Measurements from ENCODE around the gene RUNX3.

Gene RUNX3

GRCh38 chr1:24888061-24888970 lies 41.8 kb downstream of the RUNX3 start:
- H3K4me3 ChIP-seq (ENCODE audit: control insufficient read depth, low read depth, low read length): no peak overlapping the region
- no peak for DNase-seq (ENCODE audit: low read depth)
- TF ChIP-seq, protein P1, sequence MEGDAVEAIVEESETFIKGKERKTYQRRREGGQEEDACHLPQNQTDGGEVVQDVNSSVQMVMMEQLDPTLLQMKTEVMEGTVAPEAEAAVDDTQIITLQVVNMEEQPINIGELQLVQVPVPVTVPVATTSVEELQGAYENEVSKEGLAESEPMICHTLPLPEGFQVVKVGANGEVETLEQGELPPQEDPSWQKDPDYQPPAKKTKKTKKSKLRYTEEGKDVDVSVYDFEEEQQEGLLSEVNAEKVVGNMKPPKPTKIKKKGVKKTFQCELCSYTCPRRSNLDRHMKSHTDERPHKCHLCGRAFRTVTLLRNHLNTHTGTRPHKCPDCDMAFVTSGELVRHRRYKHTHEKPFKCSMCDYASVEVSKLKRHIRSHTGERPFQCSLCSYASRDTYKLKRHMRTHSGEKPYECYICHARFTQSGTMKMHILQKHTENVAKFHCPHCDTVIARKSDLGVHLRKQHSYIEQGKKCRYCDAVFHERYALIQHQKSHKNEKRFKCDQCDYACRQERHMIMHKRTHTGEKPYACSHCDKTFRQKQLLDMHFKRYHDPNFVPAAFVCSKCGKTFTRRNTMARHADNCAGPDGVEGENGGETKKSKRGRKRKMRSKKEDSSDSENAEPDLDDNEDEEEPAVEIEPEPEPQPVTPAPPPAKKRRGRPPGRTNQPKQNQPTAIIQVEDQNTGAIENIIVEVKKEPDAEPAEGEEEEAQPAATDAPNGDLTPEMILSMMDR (IDR thresholded peaks at IDR 0.05; ENCODE audit: control insufficient read depth, insufficient read depth, low read depth, low read length, missing control alignments): no peak

- TF ChIP-seq, protein P1 (IDR thresholded peaks at IDR 0.05; ENCODE audit: control insufficient read depth, insufficient read depth, low read depth, low read length, missing control alignments): no peak
- H3K4me3 ChIP-seq (ENCODE audit: control insufficient read depth, low read depth, low read length): no peak overlapping the region
- DNase-seq (ENCODE audit: low read depth): no peak
Measured at GRCh38 chr1:24886241-24886640, 43.8 kb downstream of the RUNX3 start.

DNA sequence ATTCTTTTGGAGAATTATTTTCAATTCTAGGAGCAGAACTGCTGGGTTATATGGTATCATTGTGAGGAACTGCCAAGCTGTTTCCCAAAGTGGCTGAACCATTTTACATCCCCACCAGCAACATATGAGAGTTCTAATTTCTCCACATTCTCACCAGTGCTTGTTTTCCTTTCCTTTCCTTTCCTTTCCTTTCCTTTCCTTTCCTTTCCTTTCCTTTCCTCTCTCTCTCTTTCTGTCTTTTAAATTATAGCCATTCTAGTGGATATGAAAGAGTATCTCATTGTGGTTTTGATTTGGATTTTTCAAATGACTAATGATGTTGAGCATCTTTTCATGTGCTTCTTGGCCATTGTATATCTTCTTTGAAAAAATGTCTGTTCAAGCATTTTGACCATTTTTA lies 45.3 kb downstream of the RUNX3 start:
- H3K4me3 ChIP-seq (ENCODE audit: control insufficient read depth, low read depth, low read length): no peak overlapping the region
- TF ChIP-seq, protein P1 (IDR thresholded peaks at IDR 0.05; ENCODE audit: control insufficient read depth, insufficient read depth, low read depth, low read length, missing control alignments): no peak
- DNase-seq (ENCODE audit: low read depth): no peak

DNA sequence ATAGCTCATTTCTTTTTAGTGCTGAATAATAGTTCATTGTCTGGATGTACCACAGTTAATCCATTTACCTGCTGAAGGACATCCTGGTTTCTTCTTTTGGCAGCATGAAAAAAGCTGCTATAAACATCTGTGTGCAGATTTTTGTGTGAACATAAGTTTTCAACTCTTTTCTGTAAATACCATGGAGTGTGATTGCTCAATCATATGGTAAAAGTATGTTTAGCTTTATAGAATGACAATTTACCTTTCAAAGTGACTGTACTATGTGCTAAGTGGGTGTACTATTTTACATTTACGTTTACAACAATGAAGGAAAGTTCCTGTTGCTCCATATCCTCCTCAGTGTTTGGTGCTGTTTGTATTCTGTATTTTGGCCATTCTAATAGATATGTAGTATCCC lies 49.0 kb downstream of the RUNX3 start:
- TF ChIP-seq, protein P1 (IDR thresholded peaks at IDR 0.05; ENCODE audit: control insufficient read depth, insufficient read depth, low read depth, low read length, missing control alignments): no peak
- no peak for DNase-seq (ENCODE audit: low read depth)
- H3K4me3 ChIP-seq (ENCODE audit: control insufficient read depth, low read depth, low read length): no peak overlapping the region

DNA sequence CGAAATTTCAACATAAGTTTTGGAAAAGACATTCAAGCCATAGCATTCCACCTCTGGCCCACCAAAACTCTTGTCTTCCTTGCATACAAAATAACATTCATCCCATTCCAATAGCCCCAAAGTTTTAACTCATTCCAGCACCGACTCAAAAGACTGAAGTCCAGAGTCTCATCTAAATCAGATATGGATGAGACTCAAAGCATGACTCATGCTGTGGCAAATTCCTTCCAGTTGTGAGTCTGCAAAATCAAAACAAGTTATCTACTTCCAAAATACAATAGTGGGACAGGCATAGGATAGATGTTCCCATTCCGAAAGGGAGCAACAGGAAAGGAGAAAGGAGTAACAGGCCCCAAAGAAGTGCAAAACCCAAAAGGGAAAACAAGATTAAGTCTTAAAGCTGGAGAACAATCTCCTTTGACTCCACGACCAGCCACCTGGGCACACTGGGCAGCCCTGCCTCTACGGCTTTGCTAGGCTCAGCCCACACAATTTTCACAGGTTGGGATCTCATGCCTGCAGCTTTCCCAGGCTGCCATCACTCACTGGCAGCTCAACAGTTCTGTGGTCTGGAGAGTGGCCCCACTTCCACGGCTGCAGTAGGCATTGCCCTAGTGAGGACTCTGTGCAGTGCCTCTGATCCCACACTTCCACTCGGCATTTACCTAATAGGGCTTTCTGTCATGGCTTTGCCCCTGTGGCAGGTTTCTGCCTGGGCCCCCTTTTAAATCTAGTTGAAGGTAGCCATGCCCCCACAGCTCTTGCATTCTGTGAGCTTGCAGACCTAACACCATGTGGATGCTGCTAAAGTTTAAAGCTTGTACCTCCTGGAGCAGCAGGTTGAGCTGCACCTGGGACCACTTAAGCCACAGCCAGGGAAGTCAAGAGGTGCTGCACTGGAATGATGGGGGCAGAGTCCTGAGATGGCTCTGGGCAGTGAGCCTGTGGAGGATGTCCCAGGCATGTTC lies 51.0 kb downstream of the RUNX3 start:
- DNase-seq (ENCODE audit: low read depth): peak; percentile 20
- TF ChIP-seq, protein P1 (IDR thresholded peaks at IDR 0.05; ENCODE audit: control insufficient read depth, insufficient read depth, low read depth, low read length, missing control alignments): no peak
- no peak overlapping the region for H3K4me3 ChIP-seq (ENCODE audit: control insufficient read depth, low read depth, low read length)

DNA sequence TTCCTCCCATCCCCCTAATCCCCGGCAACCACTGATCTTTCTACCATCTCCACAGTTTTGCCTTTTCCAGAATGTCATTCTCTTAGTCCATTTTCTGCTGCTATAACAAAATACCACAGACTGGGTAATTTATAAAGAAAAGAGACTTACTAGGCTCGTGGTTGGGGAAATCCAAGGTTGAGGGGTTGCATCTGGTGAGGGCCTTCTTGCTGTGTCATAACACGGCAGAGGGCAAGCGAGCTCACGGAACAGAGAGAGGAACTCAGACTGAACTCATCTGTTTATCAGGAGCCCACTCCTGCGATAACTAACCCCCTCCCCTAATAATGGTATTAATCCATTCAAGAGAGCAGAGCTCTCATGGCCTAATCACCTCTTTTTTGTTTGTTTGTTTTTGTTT lies 52.0 kb downstream of the RUNX3 start:
- H3K4me3 ChIP-seq (ENCODE audit: control insufficient read depth, low read depth, low read length): no peak overlapping the region
- TF ChIP-seq, protein P1 (IDR thresholded peaks at IDR 0.05; ENCODE audit: control insufficient read depth, insufficient read depth, low read depth, low read length, missing control alignments): no peak
- DNase-seq (ENCODE audit: low read depth): no peak

Measured in AG09309 (cell line).